SH-SY5Y (cell line): ENCODE results near the gene CGB8.
"Not testable (repeated sequence)": the region's sequence is repeated elsewhere in the genome, so short reads cannot be mapped to it uniquely, and the experiment has no call there.

Experiments
- GATA2 ChIP-seq: IDR thresholded peaks from 2 replicates; pipeline ENCODE4 v1.6.1; 2011; ENCODE audit warnings: mild to moderate bottlenecking, low read depth, low read length
- GATA3 ChIP-seq: IDR thresholded peaks from 2 replicates; pipeline ENCODE4 v1.6.1; 2011; ENCODE audit warnings: low read depth, mild to moderate bottlenecking, low read length, moderate library complexity

Gene CGB8

GRCh38 chr19:49071860-49072547 is 23.1 kb upstream of the CGB8 start:
- TF ChIP-seq GATA2, result no peak
- TF ChIP-seq GATA3, result no peak

GRCh38 chr19:49070416-49070815 is 21.5 kb upstream of the CGB8 start:
- TF ChIP-seq GATA3 (no peak), GATA2 (no peak)

GRCh38 chr19:49069026-49069425 is 20.1 kb upstream of the CGB8 start:
- no peak for TF ChIP-seq GATA3
- no peak for TF ChIP-seq GATA2

GRCh38 chr19:49067554-49067953 is 18.6 kb upstream of the CGB8 start:
- TF ChIP-seq GATA2 (no peak), GATA3 (no peak)

- no peak for TF ChIP-seq GATA2
- no peak for TF ChIP-seq GATA3
Measured at GRCh38 chr19:49065905-49066512, 17.1 kb upstream of the CGB8 start.

- no peak for TF ChIP-seq GATA3
- no peak for TF ChIP-seq GATA2
Measured at GRCh38 chr19:49064768-49065611, 16.1 kb upstream of the CGB8 start, which contains the start of gene NTF4. Gene NTF4, minus strand, starts transcription at chr19:49064818. Its CDS starts 2,821 bp downstream, at chr19:49061997.

- TF ChIP-seq GATA2, result no peak
- TF ChIP-seq GATA3, result no peak
Measured at GRCh38 chr19:49064029-49064629, 15.2 kb upstream of the CGB8 start.

GRCh38 chr19:49061445-49061844 is 12.5 kb upstream of the CGB8 start:
- TF ChIP-seq GATA3, result no peak
- no peak for TF ChIP-seq GATA2

GRCh38 chr19:49061000-49061399 is 12.1 kb upstream of the CGB8 start:
- no peak for TF ChIP-seq GATA3
- TF ChIP-seq GATA2, result no peak

GRCh38 chr19:49059053-49059452 is 10.1 kb upstream of the CGB8 start:
- no peak for TF ChIP-seq GATA3
- no peak for TF ChIP-seq GATA2

- TF ChIP-seq GATA2 (no peak), GATA3 (no peak)
Measured at GRCh38 chr19:49058562-49058961, 9.7 kb upstream of the CGB8 start.

GRCh38 chr19:49057636-49058234 is 8.8 kb upstream of the CGB8 start, which contains the start of gene CGB7:
Gene CGB7, minus strand, starts transcription at chr19:49057749. Its CDS starts 2,374 bp downstream, at chr19:49055375.
- TF ChIP-seq GATA2 (no peak), GATA3 (no peak)

- TF ChIP-seq GATA3 (no peak), GATA2 (no peak)
Measured at GRCh38 chr19:49056101-49056901, 7.4 kb upstream of the CGB8 start.

- TF ChIP-seq GATA2, GATA3: not testable (repeated sequence)
Measured at GRCh38 chr19:49043548-49043947, 5.4 kb downstream of the CGB8 start, which contains the start of gene CGB5. Gene CGB5, plus strand, starts transcription at chr19:49043848. Its CDS starts 362 bp downstream, at chr19:49044210.
